ENCODE data around the gene ACTG1.

The ACTG1 gene

DNA sequence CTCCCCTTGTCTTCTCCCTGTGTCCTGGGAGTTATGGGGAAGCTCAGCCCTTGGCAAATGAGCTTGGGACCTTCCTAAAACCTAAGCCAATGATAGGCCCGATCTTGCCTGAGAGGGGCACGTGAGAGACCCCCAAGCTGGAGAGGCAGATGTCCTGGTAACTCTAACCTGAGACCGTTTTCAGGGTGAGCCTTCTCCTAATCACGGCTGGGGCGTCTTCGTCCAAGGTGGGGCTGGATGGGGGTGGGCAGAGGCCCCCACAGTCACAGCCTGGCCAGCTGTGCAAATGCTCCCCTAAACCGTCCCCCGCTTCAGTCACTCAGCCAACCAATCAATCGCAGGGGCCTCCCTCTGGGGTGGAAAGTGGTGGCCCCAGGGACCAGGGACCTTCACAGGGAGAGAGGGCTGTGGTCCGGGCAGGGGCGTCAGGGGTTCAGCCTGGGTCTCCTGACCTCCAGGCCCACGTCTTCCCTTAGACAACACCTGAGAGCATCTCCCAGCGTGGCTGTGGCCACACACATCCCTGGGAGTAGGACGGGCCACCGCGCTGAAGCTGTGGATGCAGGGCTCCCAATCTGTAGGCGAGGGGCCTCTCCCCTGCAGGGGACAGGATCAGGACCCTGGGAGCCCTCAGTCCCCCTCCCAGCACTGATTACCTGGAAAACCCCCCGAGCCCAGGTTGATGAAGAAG, 30.6 kb downstream of the ACTG1 start:
- no peak for DNase-seq (ENCODE audit: low read depth in 2 of 2)

DNA sequence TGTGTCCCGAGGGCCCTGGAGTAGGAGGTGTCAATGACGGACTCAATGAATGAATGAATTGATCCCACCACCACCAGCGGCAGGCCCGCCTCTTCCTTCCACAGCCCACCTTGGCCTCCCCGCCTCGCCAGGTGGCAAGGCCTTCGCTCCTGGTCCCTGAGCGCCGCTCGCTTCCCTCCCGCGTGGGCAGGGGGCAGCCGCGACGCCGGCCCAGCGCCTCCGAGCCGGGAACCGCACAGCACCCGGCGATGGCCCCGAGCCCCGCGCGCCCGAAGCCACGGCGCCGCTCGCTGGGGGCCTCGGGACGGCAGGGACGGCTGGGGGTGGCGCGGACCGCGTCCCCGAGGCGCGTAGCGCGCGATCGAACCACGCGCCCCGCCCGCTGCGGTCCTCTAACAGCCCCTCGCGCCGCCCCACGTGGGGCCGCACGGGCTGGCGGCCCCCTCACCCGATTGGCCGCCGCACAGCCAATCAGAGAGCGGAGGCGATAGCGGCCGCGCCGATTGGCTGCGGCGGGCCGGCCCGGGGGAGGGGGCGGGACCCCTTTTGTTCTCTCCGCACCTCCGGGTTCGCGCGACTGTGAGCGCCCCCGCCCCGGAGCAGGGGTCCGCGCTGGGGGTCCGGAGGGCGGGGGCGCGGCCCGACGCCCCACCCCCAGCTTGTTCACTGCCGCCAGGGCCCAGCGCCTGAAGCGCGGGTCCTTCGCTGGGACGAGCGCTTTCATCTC, 31.4 kb downstream of the ACTG1 start:
- DNase-seq (ENCODE audit: low read depth in 2 of 2), result peak; percentile 40 to 42

DNA sequence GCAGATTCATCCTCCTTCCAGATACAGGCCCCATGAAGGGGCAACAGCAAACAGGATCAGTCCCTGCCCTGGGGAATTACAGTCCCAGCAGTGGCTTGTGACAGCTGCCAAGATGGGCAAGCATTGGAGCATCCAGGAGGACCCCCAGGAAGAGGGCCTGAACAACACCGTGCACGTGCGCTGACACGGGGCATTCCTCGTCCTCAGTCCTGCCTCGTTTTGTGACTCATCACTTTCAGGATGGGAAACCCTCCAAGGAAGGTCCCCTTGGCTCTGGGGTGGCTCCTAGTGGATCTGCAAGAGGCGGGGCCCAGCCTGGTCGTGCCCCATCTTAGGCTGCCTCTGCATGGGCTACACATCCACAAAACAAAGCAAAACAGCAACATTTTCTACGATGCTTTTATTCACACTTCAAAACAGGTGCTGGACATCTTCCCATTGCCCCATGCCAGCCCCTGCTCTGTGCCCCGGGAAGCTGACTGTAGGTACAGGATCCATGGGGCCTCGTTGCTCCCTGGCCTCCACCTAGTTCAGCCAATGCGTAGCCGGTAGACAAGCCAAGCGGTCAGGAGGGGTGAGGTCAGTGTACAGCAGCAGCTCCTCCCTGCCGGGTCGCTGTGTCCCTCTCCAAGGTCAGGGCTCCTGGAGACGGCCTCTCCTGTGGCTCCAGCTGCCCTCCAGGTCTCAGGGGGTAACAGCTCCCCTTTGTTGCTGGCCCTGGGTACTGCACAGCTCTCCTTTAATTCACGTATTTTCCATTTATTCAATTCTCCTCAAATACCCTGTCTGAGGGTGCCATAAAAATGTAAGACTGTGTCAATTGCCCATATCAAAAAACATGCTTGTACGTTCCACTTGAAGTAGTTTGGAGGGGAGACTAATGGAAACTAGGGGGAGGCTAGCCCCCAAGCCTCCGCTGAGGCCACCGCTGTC, 32.2 kb downstream of the ACTG1 start:
- DNase-seq (ENCODE audit: low read depth in 2 of 2), result no peak

- DNase-seq (ENCODE audit: low read depth in 2 of 2), result no peak
These were observed 33.2 kb downstream of the ACTG1 start for GRCh38 chr17:81479175-81480071.

DNA sequence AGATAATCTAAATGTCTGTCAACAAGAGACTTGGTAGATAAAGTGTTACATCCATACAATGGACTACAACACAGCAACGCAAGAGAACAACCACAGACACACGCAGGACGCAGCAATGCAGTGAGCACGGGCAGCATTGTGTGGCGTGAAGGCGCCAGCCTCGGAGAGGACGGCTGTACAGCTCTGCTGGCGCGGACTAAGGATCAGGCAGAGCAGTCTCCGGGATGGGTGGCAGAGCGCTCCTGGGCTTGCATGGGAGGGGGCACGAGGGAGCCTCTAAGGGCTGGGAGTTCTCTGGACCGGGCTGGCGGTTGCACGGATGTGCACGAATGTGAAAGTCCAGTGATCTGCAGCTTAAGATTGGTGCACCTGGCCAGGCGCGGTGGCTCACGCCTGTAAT, 34.5 kb downstream of the ACTG1 start:
- DNase-seq (ENCODE audit: low read depth in 2 of 2), result no peak

- no peak for DNase-seq (ENCODE audit: low read depth in 2 of 2)
These were observed 35.4 kb downstream of the ACTG1 start for GRCh38 chr17:81477173-81477572.

- DNase-seq (ENCODE audit: low read depth in 2 of 2), result no peak
These were observed 36.0 kb downstream of the ACTG1 start for GRCh38 chr17:81476635-81477034.

- no peak for DNase-seq (ENCODE audit: low read depth in 2 of 2)
These were observed 36.5 kb downstream of the ACTG1 start for GRCh38 chr17:81476097-81476496.

- DNase-seq (ENCODE audit: low read depth in 2 of 2), result no peak
These were observed 37.6 kb downstream of the ACTG1 start for GRCh38 chr17:81474958-81475357.

DNA sequence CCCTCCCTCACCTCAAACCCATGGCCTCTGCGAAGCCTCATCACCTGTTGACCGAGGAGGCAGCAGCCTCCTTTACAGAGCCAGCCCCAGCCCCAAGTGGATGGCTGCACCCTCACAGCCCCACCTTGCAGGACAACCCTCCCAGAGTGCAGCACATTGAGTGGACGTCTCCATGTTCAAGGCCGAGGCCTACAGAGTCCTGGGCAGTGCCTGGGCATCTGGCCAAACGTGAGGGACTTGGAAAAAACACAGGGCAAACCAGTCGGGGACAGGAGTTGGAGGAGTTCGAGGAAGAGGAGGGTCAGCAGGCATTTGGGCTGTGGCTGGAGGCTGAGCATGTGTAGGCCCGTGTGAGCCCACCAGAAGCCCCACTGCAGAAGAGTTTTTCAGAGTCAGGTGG, 39.6 kb downstream of the ACTG1 start:
- no peak for DNase-seq (ENCODE audit: low read depth in 2 of 2)

DNA sequence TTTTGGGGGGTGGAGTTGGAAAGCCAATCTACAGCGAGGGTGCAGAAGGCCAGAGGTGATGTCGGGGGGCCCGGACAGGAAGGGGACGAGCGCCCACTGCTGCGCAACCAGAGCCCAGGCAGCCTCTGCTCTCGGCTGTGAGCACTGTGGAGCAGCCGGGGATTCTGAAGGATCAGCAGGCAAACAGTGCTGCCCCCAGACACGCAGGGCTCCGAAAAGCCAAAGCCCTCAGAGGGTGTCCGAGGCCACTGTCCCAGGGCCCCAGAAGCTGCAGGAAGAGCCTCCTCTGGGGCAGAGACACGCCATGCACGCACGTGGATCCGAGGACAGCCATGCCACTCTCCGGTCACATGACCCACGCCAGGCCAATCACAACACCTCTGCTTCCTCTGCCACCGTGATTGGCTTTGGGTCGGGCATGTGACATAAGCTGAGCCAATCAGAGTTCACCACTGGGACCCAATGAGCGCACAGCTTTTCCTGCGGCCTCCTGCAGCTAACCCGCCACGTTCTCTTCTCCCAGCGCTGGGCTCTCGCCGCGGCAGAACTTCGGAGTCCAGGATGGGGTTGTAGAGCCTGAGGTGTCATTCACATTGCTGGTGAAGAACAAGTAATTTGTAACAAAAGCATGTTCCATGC, 40.7 kb downstream of the ACTG1 start:
- DNase-seq (ENCODE audit: low read depth in 2 of 2), result peak in 1 of 2 donors; percentile 21

DNA sequence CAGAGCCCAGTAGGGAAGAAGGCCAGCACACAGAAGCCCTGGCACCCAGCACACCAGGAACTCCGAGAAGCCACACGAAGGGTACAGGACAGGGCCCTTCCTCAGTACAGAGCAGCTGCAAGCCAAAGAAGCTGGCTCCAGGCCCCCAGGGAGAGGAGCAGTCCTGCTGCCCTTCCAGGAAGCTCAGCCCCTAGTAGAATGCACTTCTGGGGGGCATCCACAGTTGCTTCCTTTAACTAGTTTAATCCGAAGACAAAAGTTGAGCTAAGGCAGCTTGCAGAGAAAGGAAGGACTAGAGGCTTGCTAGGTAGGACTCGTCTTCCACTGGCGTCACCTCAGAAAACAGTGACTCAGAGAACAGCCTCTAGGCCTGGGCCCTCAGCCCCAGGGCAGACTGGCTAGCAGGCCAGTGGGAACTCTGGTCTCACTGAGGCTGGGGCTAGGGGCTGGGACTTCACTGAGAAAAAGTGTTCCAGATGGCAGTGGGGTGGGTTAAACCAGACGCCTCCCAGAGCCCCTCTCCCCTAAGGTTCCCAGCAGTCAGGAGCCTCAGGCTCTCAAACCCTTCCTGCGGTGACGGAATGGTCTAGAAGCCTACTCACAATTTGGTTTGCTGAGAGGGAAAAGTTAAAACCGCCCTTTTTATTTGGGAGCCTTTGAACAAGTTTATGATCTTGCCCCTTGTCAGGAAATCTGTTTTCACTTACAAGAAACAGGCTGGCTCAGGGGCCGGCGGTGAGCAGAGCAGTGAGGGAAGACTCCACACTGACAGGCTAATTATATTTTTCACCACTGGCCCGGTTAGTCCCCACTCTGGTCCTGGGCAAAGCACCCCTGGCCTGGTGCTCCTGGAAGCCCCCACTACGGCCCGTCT, 41.4 kb downstream of the ACTG1 start:
- no peak for DNase-seq (ENCODE audit: low read depth in 2 of 2)

- DNase-seq (ENCODE audit: low read depth in 2 of 2), result no peak
These were observed 42.2 kb downstream of the ACTG1 start for GRCh38 chr17:81470270-81470943.

DNA sequence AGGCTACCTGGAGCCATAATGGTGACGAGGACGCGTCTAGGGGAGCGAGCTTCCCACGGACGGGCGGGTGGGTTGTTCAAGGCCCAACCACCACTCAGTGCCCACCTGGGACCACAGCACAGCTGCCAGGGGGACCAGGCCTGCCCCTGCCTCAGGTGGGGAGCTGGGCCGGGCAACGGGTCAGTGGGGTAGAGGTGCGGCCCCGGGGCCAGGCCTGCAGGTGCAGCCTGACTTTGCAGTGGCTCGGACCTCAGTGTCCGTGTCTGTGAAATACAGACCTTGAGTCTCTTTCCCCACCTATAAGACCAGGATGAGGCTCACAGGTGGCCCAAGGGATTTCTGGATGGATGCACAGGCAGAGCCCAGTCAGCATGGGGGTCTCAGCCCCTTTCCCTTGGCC, 43.3 kb downstream of the ACTG1 start:
- no peak for DNase-seq (ENCODE audit: low read depth in 2 of 2)

- no peak for DNase-seq (ENCODE audit: low read depth in 2 of 2)
These were observed 43.9 kb downstream of the ACTG1 start for GRCh38 chr17:81468770-81469121.

DNA sequence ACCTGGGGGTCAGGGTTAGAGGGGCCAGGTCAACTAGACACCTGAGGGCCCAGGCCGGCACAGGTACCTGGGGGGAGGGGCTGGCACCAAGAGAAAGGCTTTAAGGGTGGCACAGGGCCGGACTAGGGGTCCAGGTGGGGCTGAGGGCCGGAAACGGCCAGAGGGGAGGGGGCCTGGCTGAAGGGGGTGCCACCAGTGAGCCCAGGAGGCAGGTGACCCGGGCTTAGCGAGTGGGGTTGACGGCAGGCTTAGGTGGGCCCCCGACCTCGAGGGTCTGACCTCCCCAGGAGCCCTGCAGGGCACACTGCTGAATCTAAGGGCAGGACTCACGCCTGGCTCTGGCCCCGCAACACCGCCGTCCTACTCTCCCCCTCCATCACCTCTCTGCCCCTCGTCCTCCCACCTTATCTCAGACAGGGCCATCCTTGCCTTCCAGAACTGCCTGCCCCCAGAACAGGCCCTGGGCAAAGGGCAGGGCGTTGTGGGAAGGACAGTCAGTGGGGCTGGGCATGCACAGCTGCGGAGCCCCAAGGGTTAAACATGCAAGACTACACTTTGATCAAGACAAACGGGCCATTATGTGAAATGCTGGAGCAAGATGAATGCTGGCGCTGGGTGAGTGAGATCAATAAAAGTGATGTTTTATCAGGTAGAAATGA, 44.4 kb downstream of the ACTG1 start:
- no peak for DNase-seq (ENCODE audit: low read depth in 2 of 2)

DNA sequence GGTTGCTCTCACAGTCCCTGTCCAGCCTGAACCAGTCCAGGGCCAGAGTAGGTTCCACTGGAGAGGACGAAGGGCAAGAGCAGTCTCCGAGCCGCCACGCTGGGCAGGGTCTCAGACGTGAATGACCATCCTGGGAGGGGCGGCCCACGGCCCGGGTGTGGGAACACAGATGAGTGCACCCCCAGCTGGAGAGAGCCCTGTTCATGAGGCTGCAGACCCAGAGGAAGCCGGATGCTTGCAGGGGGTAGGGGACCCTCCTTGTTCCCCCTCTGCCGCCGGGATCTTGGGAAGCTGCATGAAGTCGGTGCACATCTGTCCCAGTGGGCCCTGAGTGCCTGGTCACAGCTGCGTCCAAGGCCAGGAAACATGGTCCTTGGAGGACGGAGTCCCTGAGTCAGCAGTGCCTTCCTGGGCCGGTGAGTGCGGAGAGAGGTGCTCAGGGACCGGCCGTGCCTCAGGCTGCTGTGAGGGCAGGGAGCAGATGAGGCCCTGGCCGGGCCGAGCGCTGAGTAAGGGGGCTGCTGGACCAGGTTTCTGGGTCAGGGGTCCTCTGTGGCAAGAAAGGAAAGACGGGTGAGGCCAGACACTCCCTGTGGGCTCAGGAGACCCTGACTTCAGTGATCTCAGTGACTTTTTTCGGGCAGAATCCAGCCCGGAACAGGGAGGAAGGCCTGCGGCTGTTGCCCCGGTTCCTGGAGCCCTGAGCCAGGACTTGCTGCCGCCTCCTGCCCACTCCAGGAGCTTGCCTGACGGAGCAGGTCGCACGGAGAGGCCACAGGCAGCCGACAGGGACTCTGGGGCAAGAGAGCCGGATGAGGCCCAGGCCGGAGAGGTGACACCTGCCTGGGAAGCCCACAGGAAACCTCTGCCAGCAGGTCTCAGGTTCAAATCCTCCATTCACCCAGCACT, 45.8 kb downstream of the ACTG1 start:
- no peak for DNase-seq (ENCODE audit: low read depth in 2 of 2)

- no peak for DNase-seq (ENCODE audit: low read depth in 2 of 2)
These were observed 46.7 kb downstream of the ACTG1 start for GRCh38 chr17:81465910-81466309.

Measured in stimulated activated CD8-positive, alpha-beta memory T cell treated with anti-CD3 and anti-CD28 coated beads, Interleukin-15, amount 100 ng/mL, for 48 hours (primary cell).